Thoracic aorta (tissue), 2 donors: ENCODE results near the gene TK2. TPM values are rescaled to one million over a fixed set of nuclear protein-coding genes. Genes with fewer than 3 reads are reported as not detected.
"Not testable (repeated sequence)": the region's sequence is repeated elsewhere in the genome, so short reads cannot be mapped to it uniquely, and the experiment has no call there.

Experiments used
- ATAC-seq: fragments of 150-250 bp; one replicate; pipeline ENCODE4 v1.8.0; 2017; ENCODE audit warnings: low read depth; ENCODE audit not compliant: insufficient number of reproducible peaks, low FRiP score
- DNase-seq: peaks from one replicate; pipeline ENCODE4 v3.0.0-alpha.2; 2020; ENCODE audit warnings: low spot score
- H3K27ac ChIP-seq, 2 donors: fragments of 200-600 bp; sonication (generic); 1 replicate in 1 of 2; 2 replicates in 1 of 2; pipeline ENCODE4 v1.5.1; 2016; ENCODE audit warnings: mild to moderate bottlenecking in 2 of 2, moderate library complexity in 2 of 2
- H3K27me3 ChIP-seq: fragments of 200-600 bp; sonication (generic); replicated peaks from 2 replicates; pipeline ENCODE4 v1.6.0; 2016; ENCODE audit warnings: mild to moderate bottlenecking; ENCODE audit not compliant: insufficient read depth
- H3K36me3 ChIP-seq: fragments of 200-600 bp; sonication (generic); one replicate; pipeline ENCODE4 v1.5.1; 2016
- H3K4me1 ChIP-seq, 2 donors: fragments of 200-600 bp; sonication (generic); 1 replicate in 1 of 2; 2 replicates in 1 of 2; pipeline versions ENCODE4 v1.5.1 to v1.6.0; 2016; ENCODE audit warnings: low read depth in 2 of 2, mild to moderate bottlenecking in 1 of 2; ENCODE audit not compliant: control insufficient read depth in 1 of 2
- H3K4me3 ChIP-seq: fragments of 200-600 bp; sonication (generic); 2 replicates; pipeline ENCODE4 v1.5.1; 2016; ENCODE audit warnings: mild to moderate bottlenecking
- H3K9me3 ChIP-seq: fragments of 200-600 bp; sonication (generic); 2 replicates; pipeline ENCODE4 v1.5.1; 2016
- total RNA-seq, 2 donors: library from RNA; depleted of rRNA; stranded (reverse); fragments of >200 nt; gene quantifications; one replicate each; pipeline versions ENCODE4 v1.1.0 to v1.2.3, GENCODE V29; 2016
- TF ChIP-seq, protein P1 (sequence below): fragments of 200-600 bp; sonication (generic); IDR thresholded peaks from one replicate; pipeline ENCODE4 v1.5.1; 2019; ENCODE audit warnings: antibody characterized with exemption

TK2 gene
- total RNA-seq, 2 donors from 2014 or later, result 41.7 to 55.5 TPM

DNA sequence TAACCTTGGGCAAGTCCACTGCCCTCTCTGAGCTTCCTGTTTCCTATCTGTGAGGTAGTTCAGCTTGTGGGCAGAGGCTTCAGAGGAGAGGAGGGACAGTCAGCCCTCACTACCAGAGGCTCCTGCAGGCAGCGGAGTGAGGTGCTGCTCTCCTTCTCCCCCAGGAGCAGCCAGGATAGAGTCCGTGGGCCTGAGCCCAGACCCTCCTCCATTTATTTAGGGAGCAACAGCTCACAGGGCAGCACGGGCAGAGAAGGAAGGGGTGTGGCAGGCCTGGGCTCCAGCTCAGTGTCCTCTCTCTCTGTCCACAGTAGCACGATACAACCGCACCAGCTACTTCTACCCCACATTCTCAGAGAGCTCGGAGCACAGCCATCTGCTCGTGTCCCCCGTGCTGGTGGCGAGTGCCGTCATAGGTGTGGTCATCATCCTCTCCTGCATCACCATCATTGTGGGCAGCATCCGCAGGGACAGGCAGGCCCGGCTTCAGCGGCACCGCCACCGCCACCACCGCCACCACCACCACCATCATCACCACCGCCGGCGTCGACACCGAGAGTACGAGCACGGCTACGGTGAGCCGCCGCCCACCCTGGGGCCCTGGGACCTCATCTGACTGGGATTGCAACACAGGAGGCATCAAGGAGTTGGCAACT, 80.5 kb downstream of the TK2 start:
- H3K27ac ChIP-seq, result no peak overlapping the region
- peaks cover 6% of the 10 kb centered on the region for H3K9me3 ChIP-seq
- ATAC-seq (no peak), DNase-seq (no peak)
- H3K4me3 ChIP-seq, result no peak overlapping the region
- TF ChIP-seq, protein P1, sequence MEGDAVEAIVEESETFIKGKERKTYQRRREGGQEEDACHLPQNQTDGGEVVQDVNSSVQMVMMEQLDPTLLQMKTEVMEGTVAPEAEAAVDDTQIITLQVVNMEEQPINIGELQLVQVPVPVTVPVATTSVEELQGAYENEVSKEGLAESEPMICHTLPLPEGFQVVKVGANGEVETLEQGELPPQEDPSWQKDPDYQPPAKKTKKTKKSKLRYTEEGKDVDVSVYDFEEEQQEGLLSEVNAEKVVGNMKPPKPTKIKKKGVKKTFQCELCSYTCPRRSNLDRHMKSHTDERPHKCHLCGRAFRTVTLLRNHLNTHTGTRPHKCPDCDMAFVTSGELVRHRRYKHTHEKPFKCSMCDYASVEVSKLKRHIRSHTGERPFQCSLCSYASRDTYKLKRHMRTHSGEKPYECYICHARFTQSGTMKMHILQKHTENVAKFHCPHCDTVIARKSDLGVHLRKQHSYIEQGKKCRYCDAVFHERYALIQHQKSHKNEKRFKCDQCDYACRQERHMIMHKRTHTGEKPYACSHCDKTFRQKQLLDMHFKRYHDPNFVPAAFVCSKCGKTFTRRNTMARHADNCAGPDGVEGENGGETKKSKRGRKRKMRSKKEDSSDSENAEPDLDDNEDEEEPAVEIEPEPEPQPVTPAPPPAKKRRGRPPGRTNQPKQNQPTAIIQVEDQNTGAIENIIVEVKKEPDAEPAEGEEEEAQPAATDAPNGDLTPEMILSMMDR, result no peak
- H3K27me3 ChIP-seq, result no peaks in the 10 kb centered on the region
- H3K4me1 ChIP-seq, result no peaks in the 10 kb centered on the region
- no peaks in the 10 kb centered on the region for H3K36me3 ChIP-seq

DNA sequence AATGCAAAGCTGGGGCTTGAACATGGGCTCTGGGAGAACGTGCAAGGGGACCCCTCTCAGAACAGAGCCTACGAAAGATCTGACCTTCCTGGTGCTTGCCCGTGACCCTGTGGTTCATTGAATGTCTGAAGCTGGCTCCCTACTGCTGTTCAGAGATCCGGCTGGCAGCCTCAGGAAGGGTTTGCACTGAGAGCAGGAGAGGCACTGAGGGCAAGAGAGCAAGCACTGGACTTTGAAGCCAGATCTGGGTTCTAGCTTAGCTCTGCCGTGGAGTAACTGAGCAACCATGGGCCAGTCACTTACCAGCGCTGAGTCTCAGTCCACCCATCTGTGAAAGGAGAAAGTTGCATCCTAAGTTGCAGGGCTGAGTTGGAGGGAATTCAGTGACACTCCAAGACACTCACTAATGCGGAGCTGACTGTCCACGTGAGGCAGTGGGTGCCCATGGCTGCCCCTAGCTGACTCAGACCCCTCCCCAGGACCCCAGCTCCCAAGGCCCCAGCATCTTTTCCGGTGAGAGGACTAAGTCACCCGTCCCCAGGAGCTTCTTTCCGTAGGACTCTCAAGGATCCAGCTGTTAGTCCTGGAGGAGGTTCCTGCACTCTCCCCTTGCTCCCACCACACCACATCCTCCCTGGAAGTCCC, 81.5 kb downstream of the TK2 start:
- DNase-seq (no peak), ATAC-seq (no peak)
- H3K9me3 ChIP-seq, result peaks cover 6% of the 10 kb centered on the region
- H3K27me3 ChIP-seq, result no peaks in the 10 kb centered on the region
- no peak overlapping the region for H3K27ac ChIP-seq
- no peaks in the 10 kb centered on the region for H3K4me1 ChIP-seq
- no peak overlapping the region for H3K4me3 ChIP-seq
- no peaks in the 10 kb centered on the region for H3K36me3 ChIP-seq
- TF ChIP-seq, protein P1, result no peak

DNA sequence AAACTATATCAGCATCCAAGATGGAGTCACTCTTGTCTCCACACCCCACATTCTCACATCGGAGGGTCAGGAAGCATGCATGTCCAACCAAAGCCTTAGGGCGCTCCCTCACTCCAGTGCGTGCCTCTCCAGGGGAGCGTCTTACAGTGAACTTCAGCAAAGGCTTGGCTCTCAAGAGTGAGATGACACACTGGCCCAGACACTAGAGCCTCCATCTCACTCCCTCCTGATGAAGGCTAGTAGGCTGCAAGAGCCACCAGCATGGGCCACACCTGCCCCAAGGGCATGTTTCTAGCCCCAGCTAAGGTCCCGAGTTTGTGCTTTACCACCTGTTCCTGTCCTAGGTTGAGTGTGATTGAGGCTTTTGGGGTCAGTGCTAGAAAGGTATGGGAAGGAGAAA, 82.3 kb downstream of the TK2 start:
- no peak overlapping the region for H3K4me3 ChIP-seq
- no peak overlapping the region for H3K27ac ChIP-seq
- no peak for DNase-seq
- H3K36me3 ChIP-seq, result no peaks in the 10 kb centered on the region
- no peak for ATAC-seq
- peaks cover 6% of the 10 kb centered on the region for H3K9me3 ChIP-seq
- H3K27me3 ChIP-seq, result no peaks in the 10 kb centered on the region
- no peaks in the 10 kb centered on the region for H3K4me1 ChIP-seq
- TF ChIP-seq, protein P1, result no peak

DNA sequence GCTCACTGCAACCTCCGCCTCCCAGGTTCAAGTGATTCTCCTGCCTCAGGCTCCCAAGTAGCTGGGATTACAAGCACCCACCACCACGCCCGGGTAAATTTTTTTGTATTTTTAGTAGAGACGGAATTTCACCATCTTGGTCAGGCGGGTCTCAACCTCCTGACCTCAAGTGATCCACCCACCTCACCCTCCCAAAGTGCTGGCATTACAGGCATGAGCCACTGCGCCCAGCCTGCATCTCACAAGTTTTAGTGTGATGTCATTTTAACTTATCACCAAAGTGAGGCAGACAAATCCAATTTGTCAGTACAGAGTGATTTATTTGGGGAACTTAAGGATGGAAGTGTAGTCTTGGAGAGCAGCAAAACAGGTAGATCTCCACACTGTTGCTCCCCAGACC, 83.3 kb downstream of the TK2 start:
- not testable (repeated sequence) for H3K4me1 ChIP-seq, H3K9me3 ChIP-seq, H3K36me3 ChIP-seq, ATAC-seq, H3K27ac ChIP-seq, H3K4me3 ChIP-seq, H3K27me3 ChIP-seq, DNase-seq

DNA sequence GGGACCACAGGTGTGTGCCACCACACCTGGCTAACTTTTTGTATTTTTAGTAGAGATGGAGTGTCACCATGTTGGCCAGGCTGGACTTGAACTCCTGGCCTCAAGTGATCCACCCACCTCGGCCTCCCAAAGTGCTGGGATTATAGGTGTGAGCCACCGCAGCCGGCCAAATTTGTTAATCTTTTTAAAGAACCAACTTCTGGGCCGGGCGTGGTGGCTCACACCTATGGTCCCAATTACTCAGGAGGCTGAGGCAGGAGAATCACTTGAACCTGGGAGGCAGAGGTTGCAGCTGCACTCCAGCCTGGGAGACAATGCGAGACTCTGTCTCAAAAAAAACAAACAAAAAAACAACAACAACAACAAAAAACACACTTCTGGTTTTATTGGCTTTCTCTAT, 84.0 kb downstream of the TK2 start:
- H3K27ac ChIP-seq, H3K4me3 ChIP-seq, DNase-seq, H3K4me1 ChIP-seq, ATAC-seq, H3K36me3 ChIP-seq, H3K9me3 ChIP-seq, H3K27me3 ChIP-seq: not testable (repeated sequence)

DNA sequence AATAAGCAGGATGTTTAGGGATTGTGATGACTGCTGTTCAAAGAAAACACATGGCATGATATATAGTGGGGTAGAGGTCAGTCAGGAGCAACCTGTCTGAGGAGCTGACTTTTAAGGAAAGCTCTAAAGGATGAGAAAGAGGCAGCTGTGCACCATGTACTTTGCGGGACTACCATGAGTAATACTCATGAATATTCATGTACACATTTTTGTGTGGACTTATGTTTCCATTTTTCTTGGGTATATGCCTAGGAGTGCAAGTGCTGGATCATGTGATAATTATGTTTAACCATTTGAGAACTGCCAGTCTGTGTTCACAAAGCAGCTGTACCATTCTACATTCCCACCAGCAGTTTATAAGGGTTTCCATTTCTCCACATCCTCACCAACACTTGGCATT, 87.0 kb downstream of the TK2 start:
- TF ChIP-seq, protein P1, result no peak
- Histone ChIP-seq H3K36me3 (no peaks in the 10 kb centered on the region), H3K9me3 (peaks cover 6% of the 10 kb centered on the region), H3K27ac (no peak overlapping the region), H3K4me3 (no peak overlapping the region), H3K27me3 (no peaks in the 10 kb centered on the region), H3K4me1 (no peaks in the 10 kb centered on the region)
- ATAC-seq (no peak), DNase-seq (no peak)
